Stimulated activated CD4-positive, alpha-beta T cell treated with anti-CD3 and anti-CD28 coated beads, Interleukin-15, amount 100 ng/mL, for 1 hour (primary cell): Measurements from ENCODE around the gene FANCC.

Experiments
- DNase-seq, 2 donors: peaks; one replicate each; pipeline ENCODE4 v3.0.0-alpha.2; 2020; ENCODE audit warnings: low read depth in 1 of 2, low spot score in 1 of 2

FANCC gene

GRCh38 chr9:95155220-95155619 is 162.3 kb downstream of the FANCC start:
- DNase-seq, result no peak

GRCh38 chr9:95150903-95151302 is 166.6 kb downstream of the FANCC start:
- DNase-seq, result no peak

- no peak for DNase-seq
Measured at GRCh38 chr9:95148208-95148520, 169.3 kb downstream of the FANCC start.

- DNase-seq, result no peak
Measured at GRCh38 chr9:95147452-95148207, 169.9 kb downstream of the FANCC start.

- no peak for DNase-seq
Measured at GRCh38 chr9:95143591-95144561, 173.6 kb downstream of the FANCC start.

- no peak for DNase-seq
Measured at GRCh38 chr9:95142728-95143127, 174.8 kb downstream of the FANCC start.

GRCh38 chr9:95142315-95142714 is 175.2 kb downstream of the FANCC start:
- no peak for DNase-seq

- no peak for DNase-seq
Measured at GRCh38 chr9:95140821-95141220, 176.7 kb downstream of the FANCC start.

GRCh38 chr9:95139126-95139525 is 178.4 kb downstream of the FANCC start:
- DNase-seq, result no peak

GRCh38 chr9:95138474-95138873 is 179.0 kb downstream of the FANCC start:
- DNase-seq, result no peak

- DNase-seq, result no peak
Measured at GRCh38 chr9:95137587-95138145, 179.8 kb downstream of the FANCC start.

- no peak for DNase-seq
Measured at GRCh38 chr9:95135756-95136155, 181.8 kb downstream of the FANCC start.

GRCh38 chr9:95134457-95134881 is 183.0 kb downstream of the FANCC start:
- no peak for DNase-seq

- no peak for DNase-seq
Measured at GRCh38 chr9:95133325-95133705, 184.2 kb downstream of the FANCC start.

GRCh38 chr9:95132366-95133324 is 184.9 kb downstream of the FANCC start:
- DNase-seq, result no peak

- peak in 1 of 2 donors; percentile 18 for DNase-seq
Measured at GRCh38 chr9:95131023-95131943, 186.2 kb downstream of the FANCC start.

GRCh38 chr9:95130484-95130883 is 187.0 kb downstream of the FANCC start:
- DNase-seq, result no peak

GRCh38 chr9:95129476-95130291 is 187.8 kb downstream of the FANCC start:
- no peak for DNase-seq

GRCh38 chr9:95128177-95128524 is 189.4 kb downstream of the FANCC start:
- no peak for DNase-seq
